Liver (tissue), 9 donors: Measurements from ENCODE around the gene RARG. TPM values are rescaled to one million over a fixed set of nuclear protein-coding genes. Genes with fewer than 3 reads are reported as not detected.
A peak's percentile ranks its signal among the peaks of the same experiment; 100 is the strongest.

ENCODE experiments used
- DNase-seq: peaks from one replicate; pipeline ENCODE4 v3.0.0-alpha.2; 2017; ENCODE audit warnings: low spot score
- H3K27ac ChIP-seq, 2 donors: one replicate each; pipeline ENCODE4 v1.7.0; 2013; ENCODE audit warnings: inconsistent platforms in 2 of 2, low read length in 2 of 2, control low read depth in 1 of 2, low read depth in 1 of 2, mild to moderate bottlenecking in 1 of 2
- H3K27me3 ChIP-seq, 4 donors: one replicate each; pipeline versions ENCODE4 v1.6.1 to v1.7.0; 2013; ENCODE audit warnings: low read length in 3 of 4, inconsistent platforms in 1 of 4, mild to moderate bottlenecking in 1 of 4, moderate library complexity in 1 of 4; ENCODE audit not compliant: control insufficient read depth in 4 of 4, insufficient read depth in 4 of 4
- H3K36me3 ChIP-seq, 4 donors: one replicate each; pipeline versions ENCODE4 v1.6.1 to v1.7.0; 2013; ENCODE audit warnings: low read length in 3 of 4, mild to moderate bottlenecking in 3 of 4, low read depth in 1 of 4, moderate library complexity in 1 of 4; ENCODE audit not compliant: control insufficient read depth in 4 of 4, insufficient read depth in 3 of 4
- H3K4me1 ChIP-seq, 4 donors: one replicate each; pipeline versions ENCODE4 v1.6.1 to v1.7.0; 2013; ENCODE audit warnings: low read length in 3 of 4, mild to moderate bottlenecking in 3 of 4, moderate library complexity in 1 of 4; ENCODE audit not compliant: control insufficient read depth in 4 of 4, insufficient read depth in 4 of 4
- H3K4me3 ChIP-seq, 3 donors: one replicate each; pipeline versions ENCODE4 v1.6.1 to v1.7.0; 2013; ENCODE audit warnings: low read length in 3 of 3, control low read depth in 1 of 3, low read depth in 1 of 3, mild to moderate bottlenecking in 1 of 3
- H3K9ac ChIP-seq, 2 donors: one replicate each; pipeline ENCODE4 v1.7.0; 2013; ENCODE audit warnings: low read length in 2 of 2, mild to moderate bottlenecking in 2 of 2, moderate library complexity in 2 of 2, control low read depth in 1 of 2, low read depth in 1 of 2
- H3K9me3 ChIP-seq, 4 donors: one replicate each; pipeline versions ENCODE4 v1.6.1 to v1.7.0; 2013; ENCODE audit warnings: low read length in 3 of 4; ENCODE audit not compliant: control insufficient read depth in 4 of 4
- ATF3 ChIP-seq: IDR thresholded peaks from 2 replicates; pipeline ENCODE4 v1.6.1; 2016; ENCODE audit warnings: antibody characterized with exemption
- EGR1 ChIP-seq, 2 donors: IDR thresholded peaks; 2 replicates each; pipeline ENCODE4 v1.6.1; 2016 to 2018; ENCODE audit warnings: antibody characterized with exemption in 2 of 2, low read depth in 2 of 2
- FOXA2 ChIP-seq: IDR thresholded peaks from 2 replicates; pipeline ENCODE4 v1.6.1; 2016; ENCODE audit warnings: antibody characterized with exemption
- GABPA ChIP-seq, 2 donors: IDR thresholded peaks in 1 of 2; conservative IDR thresholded peaks in 1 of 2; 2 replicates each; pipeline ENCODE4 v1.6.1; 2016; ENCODE audit warnings: antibody characterized with exemption in 2 of 2, mild to moderate bottlenecking in 1 of 2, moderate library complexity in 1 of 2
- HNF4A ChIP-seq, 2 donors: conservative IDR thresholded peaks; 2 replicates each; pipeline ENCODE4 v1.6.1; 2016; ENCODE audit warnings: antibody characterized with exemption in 2 of 2, mild to moderate bottlenecking in 2 of 2
- HNF4G ChIP-seq: IDR thresholded peaks from 2 replicates; pipeline ENCODE4 v1.6.1; 2016; ENCODE audit warnings: antibody characterized with exemption
- JUND ChIP-seq, 2 donors: IDR thresholded peaks; 2 replicates each; pipeline ENCODE4 v1.6.1; 2016; ENCODE audit warnings: antibody characterized with exemption in 2 of 2
- NR2F2 ChIP-seq: IDR thresholded peaks from 2 replicates; pipeline ENCODE4 v1.6.1; 2016; ENCODE audit warnings: antibody characterized with exemption
- RAD21 ChIP-seq, 2 donors: IDR thresholded peaks; 2 replicates each; pipeline ENCODE4 v1.6.1; 2016; ENCODE audit warnings: antibody characterized with exemption in 2 of 2, mild to moderate bottlenecking in 2 of 2
- REST ChIP-seq: IDR thresholded peaks from 2 replicates; pipeline ENCODE4 v1.6.1; 2016; ENCODE audit warnings: antibody characterized with exemption, mild to moderate bottlenecking
- RXRA ChIP-seq, 2 donors: IDR thresholded peaks; 2 replicates each; pipeline ENCODE4 v1.6.1; 2017 to 2018; ENCODE audit warnings: antibody characterized with exemption in 2 of 2, mild to moderate bottlenecking in 1 of 2
- TAF1 ChIP-seq: conservative IDR thresholded peaks from 2 replicates; pipeline ENCODE4 v1.6.1; 2016; ENCODE audit warnings: antibody characterized with exemption, mild to moderate bottlenecking
- ZBTB33 ChIP-seq: IDR thresholded peaks from 2 replicates; pipeline ENCODE4 v1.6.1; 2016; ENCODE audit warnings: antibody characterized with exemption
- WGBS: extraction: QIAGEN DNeasy Blood & Tissue Kit; methylation state at CpG from one replicate; pipeline ENCODE4 v1.1.7; 2013; 5-methylcytosine and 5-hydroxymethylcytosine counted together
- polyA plus RNA-seq, 2 donors: library from polyadenylated mRNA; stranded (reverse) in 1 of 2; unstranded in 1 of 2; fragments of 200-250 nt in 1 of 2; fragments of >200 nt in 1 of 2; fragmentation: Nextera tagmentation in 1 of 2; extraction: Ambion mirVana in 1 of 2; gene quantifications; one replicate each; pipeline versions ENCODE4 v1.2.1 to v1.2.3, GENCODE V29; 2013 to 2015
- total RNA-seq, 2 donors: library from RNA; depleted of rRNA; stranded (reverse); fragments of >200 nt; gene quantifications; one replicate each; pipeline ENCODE4 v1.2.3, GENCODE V29; 2014
- donor health status: healthy.
- donor health status: healthy.
- donor health status: healthy.
- donor health status: healthy.
- donor health status: healthy.

The RARG gene
- total and polyA plus RNA-seq, 4 donors, result 1.7 to 3.1 (median 2.7) TPM

GRCh38 chr12:53207042-53207441 lies 25.0 kb downstream of the RARG start, which contains the start of gene ITGB7:
TSS of gene ITGB7 (minus strand) at chr12:53207251. CDS start at chr12:53200443, 6,808 bp downstream.
- WGBS, result 67% methylated on average over 5 of the region's 5 CpGs
- no peak for DNase-seq

GRCh38 chr12:53205747-53206419 lies 26.1 kb downstream of the RARG start:
- peak overlapping the region in 1 of 2 donors; percentile 0 for H3K27ac ChIP-seq
- DNase-seq, result no peak

More at GRCh38 chr12:53207042-53207441, 25.0 kb downstream of the RARG start, which contains the start of gene ITGB7:
- TF ChIP-seq HNF4A (conservative IDR thresholded peaks at IDR 0.05) (no peak), JUND (IDR thresholded peaks at IDR 0.05) (no peak), FOXA2 (no peak), RAD21 (IDR thresholded peaks at IDR 0.05) (no peak), EGR1 (IDR thresholded peaks at IDR 0.05; ENCODE audit: low read depth in 2 of 2) (no peak), TAF1 (no peak), NR2F2 (no peak), HNF4G (no peak), RXRA (IDR thresholded peaks at IDR 0.05) (no peak), REST (no peak), GABPA (IDR thresholded peaks at IDR 0.05 in 1 of 2, conservative IDR thresholded peaks at IDR 0.05 in 1 of 2) (no peak), ATF3 (no peak), ZBTB33 (no peak)
- Histone ChIP-seq H3K27ac (peak within 1 kb of the TSS in 1 of 2 donors; percentile 0), H3K27me3 (no peaks in the 10 kb centered on the region), H3K36me3 (no peaks in the 10 kb centered on the region), H3K4me1 (no peaks in the 10 kb centered on the region), H3K4me3 (no peak within 1 kb of the TSS), H3K9me3 (no peaks in the 10 kb centered on the region), H3K9ac (peak within 1 kb of the TSS in 1 of 2 donors; percentile 28)

More at GRCh38 chr12:53205747-53206419, 26.1 kb downstream of the RARG start:
- TF ChIP-seq ATF3 (no peak), ZBTB33 (no peak)
- Histone ChIP-seq H3K4me1 (no peaks in the 10 kb centered on the region), H3K9ac (peak overlapping the region in 1 of 2 donors; percentile 28), H3K9me3 (no peaks in the 10 kb centered on the region), H3K27me3 (no peaks in the 10 kb centered on the region), H3K36me3 (no peaks in the 10 kb centered on the region), H3K4me3 (no peak overlapping the region)
- 75% methylated on average over 7 of the region's 7 CpGs for WGBS
